HepG2 (cell line): ENCODE measurements around the gene PGPEP1. TPM values are rescaled to one million over a fixed set of nuclear protein-coding genes. Genes with fewer than 3 reads are reported as not detected.

ENCODE experiments used
- ARNT ChIP-seq: fragments of 450-650 bp; IDR thresholded peaks from 2 replicates; pipeline ENCODE4 v1.6.1; 2017
- BCL6 ChIP-seq: IDR thresholded peaks from 2 replicates; pipeline ENCODE4 v1.6.1; 2016; ENCODE audit warnings: missing genetic modification reagents, missing compliant biosample characterization
- CHCHD3 ChIP-seq: sonication (generic); formaldehyde crosslinking; IDR thresholded peaks from 2 replicates; pipeline ENCODE4 v1.8.0; 2022; ENCODE audit warnings: mild to moderate bottlenecking, missing genetic modification reagents, moderate library complexity
- HDAC2 ChIP-seq: sonication (generic); formaldehyde crosslinking; IDR thresholded peaks from 2 replicates; pipeline ENCODE4 v1.4.0; 2020; ENCODE audit warnings: missing genetic modification reagents
- JUN ChIP-seq: sonication (generic); formaldehyde crosslinking; IDR thresholded peaks from 2 replicates; pipeline ENCODE4 v1.4.0; 2020; ENCODE audit warnings: mild to moderate bottlenecking, missing genetic modification reagents
- KLF6 ChIP-seq: IDR thresholded peaks from 2 replicates; pipeline ENCODE4 v1.8.0; 2016; ENCODE audit warnings: missing biosample characterization, missing genetic modification reagents
- KLF9 ChIP-seq: IDR thresholded peaks from 2 replicates; pipeline ENCODE4 v1.6.1; 2016; ENCODE audit warnings: low read depth
- MIER2 ChIP-seq: IDR thresholded peaks from 2 replicates; pipeline ENCODE4 v1.6.1; 2016; ENCODE audit warnings: missing biosample characterization, missing genetic modification reagents
- MXI1 ChIP-seq: IDR thresholded peaks from 3 replicates; pipeline ENCODE4 v1.6.1; 2012; ENCODE audit warnings: low read depth, low read length, inconsistent platforms, borderline replicate concordance
- NFIC ChIP-seq: IDR thresholded peaks from 2 replicates; pipeline ENCODE4 v1.6.1; 2012; ENCODE audit warnings: mild to moderate bottlenecking, low read length, inconsistent platforms
- PHF5A ChIP-seq: IDR thresholded peaks from one replicate; pipeline ENCODE4 v1.6.1; 2018; ENCODE audit warnings: low read depth, missing genetic modification reagents; ENCODE audit not compliant: unreplicated experiment
- RBAK ChIP-seq: sonication (generic); formaldehyde crosslinking; IDR thresholded peaks from 2 replicates; pipeline ENCODE4 v1.5.1; 2020; ENCODE audit warnings: mild to moderate bottlenecking, missing genetic modification reagents
- SALL2 ChIP-seq: sonication (generic); formaldehyde crosslinking; IDR thresholded peaks from 2 replicates; pipeline ENCODE4 v1.8.1; 2023; ENCODE audit warnings: mild to moderate bottlenecking, missing genetic modification reagents, inconsistent platforms
- TOE1 ChIP-seq: sonication (generic); formaldehyde crosslinking; IDR thresholded peaks from 2 replicates; pipeline ENCODE4 v1.4.0; 2020; ENCODE audit warnings: mild to moderate bottlenecking, missing genetic modification reagents
- ZFP82 ChIP-seq: sonication (generic); formaldehyde crosslinking; IDR thresholded peaks from 2 replicates; pipeline ENCODE4 v1.5.1; 2020; ENCODE audit warnings: mild to moderate bottlenecking, missing genetic modification reagents, borderline replicate concordance
- ZNF260 ChIP-seq: sonication (generic); formaldehyde crosslinking; IDR thresholded peaks from 2 replicates; pipeline ENCODE4 v1.4.0; 2020; ENCODE audit warnings: missing genetic modification reagents, low read depth, mild to moderate bottlenecking, borderline replicate concordance
- ZNF264 ChIP-seq: sonication (generic); formaldehyde crosslinking; IDR thresholded peaks from 2 replicates; pipeline ENCODE4 v1.4.0; 2020; ENCODE audit warnings: missing genetic modification reagents
- ZNF34 ChIP-seq: sonication (generic); formaldehyde crosslinking; IDR thresholded peaks from 2 replicates; pipeline ENCODE4 v1.4.0; 2020; ENCODE audit warnings: mild to moderate bottlenecking, missing genetic modification reagents, borderline replicate concordance
- ZNF432 ChIP-seq: sonication (generic); formaldehyde crosslinking; IDR thresholded peaks from 2 replicates; pipeline ENCODE4 v1.5.0; 2020; ENCODE audit warnings: missing genetic modification reagents, mild to moderate bottlenecking, borderline replicate concordance
- ZNF44 ChIP-seq: sonication (generic); formaldehyde crosslinking; IDR thresholded peaks from 2 replicates; pipeline ENCODE4 v1.5.1; 2020; ENCODE audit warnings: mild to moderate bottlenecking, missing genetic modification reagents
- ZNF530 ChIP-seq: sonication (generic); formaldehyde crosslinking; IDR thresholded peaks from 2 replicates; pipeline ENCODE4 v1.5.0; 2020; ENCODE audit warnings: low read depth, mild to moderate bottlenecking, missing genetic modification reagents
- ZNF552 ChIP-seq: sonication (generic); formaldehyde crosslinking; IDR thresholded peaks from 2 replicates; pipeline ENCODE4 v1.9.0; 2022; ENCODE audit warnings: missing genetic modification reagents, mild to moderate bottlenecking, borderline replicate concordance
- ZNF589 ChIP-seq: sonication (generic); formaldehyde crosslinking; conservative IDR thresholded peaks from 2 replicates; pipeline ENCODE4 v1.8.0; 2022; ENCODE audit warnings: mild to moderate bottlenecking, moderate library complexity, missing genetic modification reagents
- ZNF629 ChIP-seq: sonication (generic); formaldehyde crosslinking; conservative IDR thresholded peaks from 2 replicates; pipeline ENCODE4 v1.5.0; 2020; ENCODE audit warnings: missing genetic modification reagents
- ZNF674 ChIP-seq: sonication (generic); formaldehyde crosslinking; IDR thresholded peaks from 2 replicates; pipeline ENCODE4 v1.5.0; 2020; ENCODE audit warnings: low read depth, mild to moderate bottlenecking, missing genetic modification reagents
- polyA plus RNA-seq, 8 experiments: library from polyadenylated mRNA; depleted of rRNA in 3 of 8; stranded (reverse) in 7 of 8; unstranded in 1 of 8; fragments of >200 nt; fragmentation: Illumina TruSeq in 4 of 8; extraction: Trizol in 4 of 8; gene quantifications; 2 replicates each; pipeline versions ENCODE4 v1.2.1 to v1.2.3, GENCODE V29; 2011 to 2016; ENCODE audit warnings: low read depth in 4 of 8, missing spikeins in 1 of 8, mixed read lengths in 1 of 8; ENCODE audit not compliant: insufficient read depth in 1 of 8
- total RNA-seq, 5 experiments: library from RNA; depleted of rRNA; stranded (reverse); fragments of >200 nt; fragmentation: Illumina TruSeq; extraction: Trizol; gene quantifications; 2 replicates each; pipeline ENCODE4 v1.2.3, GENCODE V29; 2016; ENCODE audit warnings: low read depth in 1 of 5
- TF ChIP-seq, protein P1 (sequence below): sonication (generic); formaldehyde crosslinking; IDR thresholded peaks from 2 replicates; pipeline ENCODE4 v1.8.1; 2023; ENCODE audit warnings: mild to moderate bottlenecking, missing genetic modification reagents, borderline replicate concordance
- TF ChIP-seq, protein P2 (sequence below): sonication (generic); formaldehyde crosslinking; IDR thresholded peaks from 2 replicates; pipeline ENCODE4 v1.8.1; 2023; ENCODE audit warnings: mild to moderate bottlenecking, inconsistent platforms, moderate library complexity, missing genetic modification reagents, borderline replicate concordance
- TF ChIP-seq, protein P3 (sequence below): IDR thresholded peaks from 2 replicates; pipeline ENCODE4 v1.6.1; 2016; ENCODE audit warnings: missing compliant biosample characterization, missing genetic modification reagents, borderline replicate concordance

PGPEP1 gene
- total and polyA plus RNA-seq, 2 of the 13 experiments (the other 11 are each of a cell fraction or from before 2014, with no cell fraction given) = 53.1 to 56.6 TPM

DNA sequence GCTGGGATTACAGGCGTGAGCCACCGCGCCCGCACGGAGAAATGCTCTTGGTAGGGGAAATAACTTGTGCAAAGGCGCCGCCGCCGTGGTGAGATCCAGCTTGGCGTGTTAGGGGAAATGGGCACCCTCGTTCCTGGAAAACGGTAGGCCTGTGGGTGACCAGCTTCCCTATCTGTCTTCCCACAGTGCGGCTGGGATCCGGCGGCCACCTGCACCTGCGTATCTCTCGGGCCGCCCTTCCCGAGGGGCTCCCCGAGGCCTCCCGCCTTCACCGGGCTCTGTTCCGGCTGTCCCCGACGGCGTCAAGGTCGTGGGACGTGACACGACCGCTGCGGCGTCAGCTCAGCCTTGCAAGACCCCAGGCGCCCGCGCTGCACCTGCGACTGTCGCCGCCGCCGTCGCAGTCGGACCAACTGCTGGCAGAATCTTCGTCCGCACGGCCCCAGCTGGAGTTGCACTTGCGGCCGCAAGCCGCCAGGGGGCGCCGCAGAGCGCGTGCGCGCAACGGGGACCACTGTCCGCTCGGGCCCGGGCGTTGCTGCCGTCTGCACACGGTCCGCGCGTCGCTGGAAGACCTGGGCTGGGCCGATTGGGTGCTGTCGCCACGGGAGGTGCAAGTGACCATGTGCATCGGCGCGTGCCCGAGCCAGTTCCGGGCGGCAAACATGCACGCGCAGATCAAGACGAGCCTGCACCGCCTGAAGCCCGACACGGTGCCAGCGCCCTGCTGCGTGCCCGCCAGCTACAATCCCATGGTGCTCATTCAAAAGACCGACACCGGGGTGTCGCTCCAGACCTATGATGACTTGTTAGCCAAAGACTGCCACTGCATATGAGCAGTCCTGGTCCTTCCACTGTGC, 47.9 kb downstream of the PGPEP1 start (continued):
- TF ChIP-seq CHCHD3 (CRISPR knock-in tag) (no peak), HDAC2 (peak; percentile 40), ZNF44 (peak; percentile 27; the same call in 1 of the 2 replicates), ZNF530 (CRISPR knock-in tag) (peak; percentile 76), RBAK (CRISPR knock-in tag) (no peak; the same call in 1 of the 2 replicates), ARNT (no peak), JUN (CRISPR knock-in tag) (peak; percentile 61; the same call in 1 of the 2 replicates), NFIC (no peak), ZNF34 (CRISPR knock-in tag) (0 out of 2 replicates have a peak, but pooled peaks have one; percentile 84), ZNF674 (CRISPR knock-in tag) (no peak), ZNF629 (no peak), ZNF264 (CRISPR knock-in tag) (0 out of 2 replicates have a peak, but pooled peaks have one; percentile 71), BCL6 (CRISPR knock-in tag) (peak; percentile 52; the same call in 1 of the 2 replicates), KLF6 (no peak; the same call in 1 of the 2 replicates), KLF9 (CRISPR knock-in tag) (no peak), ZNF260 (0 out of 2 replicates have a peak, but pooled peaks have one; percentile 26), ZNF589 (CRISPR knock-in tag) (peak; percentile 81; the same call in 1 of the 2 replicates), ZFP82 (CRISPR knock-in tag) (0 out of 2 replicates have a peak, but pooled peaks have one; percentile 45), MXI1 (peak; percentile 37; the same call in 1 of the 3 replicates), MIER2 (CRISPR knock-in tag) (no peak), ZNF432 (no peak; the same call in 1 of the 2 replicates), ZNF552 (CRISPR knock-in tag) (peak; percentile 95), TOE1 (CRISPR knock-in tag) (no peak), PHF5A (CRISPR knock-in tag) (no peak), SALL2 (CRISPR knock-in tag) (no peak; the same call in 1 of the 2 replicates)
- TF ChIP-seq, protein P1, sequence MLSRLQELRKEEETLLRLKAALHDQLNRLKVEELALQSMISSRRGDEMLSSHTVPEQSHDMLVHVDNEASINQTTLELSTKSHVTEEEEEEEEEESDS (CRISPR knock-in tag) = 0 out of 2 replicates have a peak, but pooled peaks have one; percentile 48
- TF ChIP-seq, protein P2, sequence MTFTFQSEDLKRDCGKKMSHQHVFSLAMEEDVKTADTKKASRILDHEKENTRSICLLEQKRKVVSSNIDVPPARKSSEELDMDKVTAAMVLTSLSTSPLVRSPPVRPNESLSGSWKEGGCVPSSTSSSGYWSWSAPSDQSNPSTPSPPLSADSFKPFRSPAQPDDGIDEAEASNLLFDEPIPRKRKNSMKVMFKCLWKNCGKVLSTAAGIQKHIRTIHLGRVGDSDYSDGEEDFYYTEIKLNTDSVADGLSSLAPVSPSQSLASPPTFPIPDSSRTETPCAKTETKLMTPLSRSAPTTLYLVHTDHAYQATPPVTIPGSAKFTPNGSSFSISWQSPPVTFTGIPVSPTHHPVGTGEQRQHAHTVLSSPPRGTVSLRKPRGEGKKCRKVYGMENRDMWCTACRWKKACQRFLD (CRISPR knock-in tag) = peak; percentile 80
- TF ChIP-seq, protein P3, sequence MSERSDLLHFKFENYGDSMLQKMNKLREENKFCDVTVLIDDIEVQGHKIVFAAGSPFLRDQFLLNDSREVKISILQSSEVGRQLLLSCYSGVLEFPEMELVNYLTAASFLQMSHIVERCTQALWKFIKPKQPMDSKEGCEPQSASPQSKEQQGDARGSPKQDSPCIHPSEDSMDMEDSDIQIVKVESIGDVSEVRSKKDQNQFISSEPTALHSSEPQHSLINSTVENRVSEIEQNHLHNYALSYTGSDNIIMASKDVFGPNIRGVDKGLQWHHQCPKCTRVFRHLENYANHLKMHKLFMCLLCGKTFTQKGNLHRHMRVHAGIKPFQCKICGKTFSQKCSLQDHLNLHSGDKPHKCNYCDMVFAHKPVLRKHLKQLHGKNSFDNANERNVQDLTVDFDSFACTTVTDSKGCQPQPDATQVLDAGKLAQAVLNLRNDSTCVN = no peak
